ENCODE results near the gene PALLD.
A peak's percentile ranks its signal among the peaks of the same experiment; 100 is the strongest.

Gene PALLD

GRCh38 chr4:168642591-168642990, 145.7 kb downstream of the PALLD start:
- no peak for DNase-seq

- no peak for DNase-seq
Measured at GRCh38 chr4:168643111-168643795, 146.4 kb downstream of the PALLD start.

DNA sequence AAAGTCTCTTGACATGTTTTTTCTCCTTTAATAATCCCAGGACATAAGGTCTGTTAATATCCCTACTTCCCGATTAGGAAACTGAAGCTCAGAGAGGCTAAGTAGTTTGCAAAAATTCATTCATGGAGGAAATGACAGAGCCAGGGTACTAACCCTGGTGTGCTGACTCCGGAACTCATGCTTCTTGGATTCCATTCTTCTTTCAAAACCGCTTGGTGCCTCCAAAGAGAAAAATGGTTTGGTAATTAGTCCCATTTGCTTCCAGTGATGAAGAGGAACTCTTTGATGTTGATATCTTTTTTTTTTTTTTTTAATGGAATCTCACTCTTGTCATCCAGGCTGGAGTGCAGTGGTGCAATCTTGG, 146.9 kb downstream of the PALLD start:
- no peak for DNase-seq

DNA sequence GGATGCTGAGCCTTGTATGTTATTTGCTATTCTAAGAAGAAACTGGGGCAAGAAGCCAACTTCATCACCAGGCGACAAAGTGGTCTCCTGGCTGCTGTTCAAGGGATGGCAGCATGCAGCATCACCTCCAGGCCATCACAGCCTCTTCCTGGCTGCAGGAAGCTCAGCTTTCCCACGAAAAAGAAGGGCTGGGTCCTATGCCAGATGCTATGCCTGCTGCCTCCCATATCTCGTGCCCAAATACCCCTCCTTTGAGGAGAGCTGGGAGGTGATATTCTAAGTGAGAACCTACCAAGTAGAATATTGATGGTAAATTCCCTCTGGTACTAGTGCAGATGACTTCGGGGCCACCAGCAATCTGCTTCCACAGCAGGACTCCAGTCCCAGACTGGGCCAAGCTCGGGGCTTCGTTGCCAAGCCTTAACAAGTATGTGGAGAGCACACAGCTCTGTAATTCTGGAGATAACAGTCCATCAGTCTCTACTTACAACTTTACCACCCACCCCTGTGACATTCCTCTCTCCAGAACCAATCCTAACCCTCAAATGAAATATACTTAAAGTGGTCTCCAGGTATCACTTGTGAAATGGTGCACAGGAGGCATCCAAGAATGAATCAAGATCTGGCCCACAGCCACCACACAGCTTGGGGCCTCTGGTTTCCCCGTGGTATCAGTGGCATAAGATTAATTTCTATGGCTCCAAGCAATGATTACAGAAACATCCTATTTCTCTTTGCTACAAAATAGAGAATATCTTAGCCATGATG, 149.3 kb downstream of the PALLD start:
- DNase-seq = no peak

- no peak for DNase-seq
Measured at GRCh38 chr4:168647646-168648375, 151.0 kb downstream of the PALLD start.

- DNase-seq = no peak
Measured at GRCh38 chr4:168648494-168648893, 151.6 kb downstream of the PALLD start.

DNA sequence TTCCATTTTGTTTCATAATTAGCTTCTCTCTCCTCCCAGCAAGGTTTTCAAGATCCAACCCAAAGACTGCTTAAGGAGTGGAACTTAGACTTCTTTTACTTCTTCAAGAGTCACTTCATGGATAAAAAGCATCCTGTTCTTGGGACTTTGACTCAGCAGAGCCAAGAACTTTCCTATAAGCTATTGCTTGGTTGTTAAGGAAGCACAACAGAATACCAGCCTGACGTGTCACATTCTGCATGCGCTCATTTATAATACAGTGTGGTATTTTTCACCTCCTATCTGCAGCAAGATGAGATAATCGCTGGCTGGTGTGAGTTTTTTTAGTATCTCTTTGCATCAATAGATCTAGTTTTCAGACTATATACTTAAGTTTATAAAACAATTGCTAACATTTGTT, 152.1 kb downstream of the PALLD start:
- no peak for DNase-seq

GRCh38 chr4:168651374-168651773, 154.5 kb downstream of the PALLD start:
- DNase-seq = no peak

GRCh38 chr4:168651864-168652263, 155.0 kb downstream of the PALLD start:
- no peak for DNase-seq

DNA sequence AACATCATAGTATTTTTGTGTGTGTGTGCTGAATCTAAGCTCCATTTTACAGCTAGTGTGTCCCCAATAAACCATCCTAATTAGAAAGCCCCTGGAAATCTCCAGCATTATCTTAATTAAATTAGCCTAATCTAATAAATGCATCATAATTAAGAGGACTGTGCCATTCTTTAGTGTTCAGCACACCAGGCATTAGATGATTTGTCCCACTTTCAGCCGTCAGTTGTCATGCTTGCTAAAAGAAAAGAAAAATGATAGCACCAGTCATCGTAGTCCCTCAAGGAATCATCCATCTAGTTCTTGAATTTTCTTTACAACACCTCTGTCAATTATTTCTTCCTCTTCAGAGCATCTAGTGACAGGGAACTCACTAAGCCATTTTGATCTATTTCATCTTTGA, 155.9 kb downstream of the PALLD start:
- DNase-seq = no peak

GRCh38 chr4:168654104-168654847, 157.4 kb downstream of the PALLD start:
- DNase-seq = no peak

DNA sequence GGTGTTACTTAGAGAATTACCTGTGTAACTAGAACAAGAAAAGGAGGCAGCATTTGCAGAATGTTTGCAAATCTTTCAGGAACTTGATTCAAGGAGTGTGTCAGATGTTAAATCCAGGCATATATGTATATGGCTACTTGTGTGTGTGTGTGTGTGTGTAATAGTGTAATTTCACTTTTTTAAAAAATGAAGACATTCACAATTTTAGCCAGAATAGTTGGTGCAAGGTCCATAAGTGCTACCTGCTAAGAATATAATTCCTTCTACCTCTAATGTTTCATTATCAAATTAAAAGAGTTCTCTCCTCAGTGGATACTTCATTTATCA, 158.0 kb downstream of the PALLD start:
- DNase-seq = no peak

DNA sequence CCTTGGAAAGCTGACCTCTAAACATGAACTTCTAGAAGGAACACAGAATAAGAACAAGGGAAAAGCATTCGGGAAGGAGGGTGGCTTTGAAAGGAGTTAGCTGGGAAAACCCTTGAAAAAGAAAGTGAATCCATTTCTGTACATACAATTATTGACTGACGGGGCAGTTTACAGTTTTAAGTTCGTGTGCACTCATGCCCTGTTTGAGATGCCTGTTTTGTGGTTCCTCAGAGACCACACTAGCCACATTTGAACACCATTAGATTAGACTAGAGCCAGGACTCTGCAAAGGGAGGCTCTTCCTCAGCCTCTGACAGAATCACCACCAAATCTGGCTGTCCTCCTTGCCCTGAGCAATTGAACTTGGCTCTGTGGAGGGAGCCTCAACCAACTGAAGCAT, 158.3 kb downstream of the PALLD start:
- DNase-seq = no peak

- DNase-seq = peak in 2 of 56 donors; percentile 9 to 39
Measured at GRCh38 chr4:168656055-168656660, 159.3 kb downstream of the PALLD start.

DNA sequence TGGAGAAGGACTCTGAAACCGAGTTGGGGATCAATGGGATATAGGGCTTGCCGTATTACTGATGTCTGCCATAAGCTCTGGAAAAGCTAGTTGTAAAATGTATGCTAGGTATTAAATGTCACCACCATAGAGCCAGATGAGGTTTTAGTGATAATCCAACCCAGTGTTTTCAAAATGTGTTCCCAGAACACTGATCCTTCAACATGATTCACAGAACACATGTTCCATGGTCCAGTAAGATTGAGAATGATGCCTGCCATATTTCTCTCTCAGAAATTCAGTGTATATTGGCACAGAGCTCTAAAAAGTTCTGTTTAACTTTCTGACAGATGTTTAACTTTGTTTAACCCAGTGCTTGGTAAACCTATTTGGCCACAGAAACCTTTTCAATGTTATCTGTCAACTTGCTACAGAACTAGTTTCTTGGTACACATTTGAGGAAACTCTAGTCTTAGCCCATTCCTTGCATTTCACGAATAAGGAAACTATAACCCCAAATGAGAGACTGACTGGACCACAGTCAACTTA, 160.2 kb downstream of the PALLD start:
- no peak for DNase-seq

DNA sequence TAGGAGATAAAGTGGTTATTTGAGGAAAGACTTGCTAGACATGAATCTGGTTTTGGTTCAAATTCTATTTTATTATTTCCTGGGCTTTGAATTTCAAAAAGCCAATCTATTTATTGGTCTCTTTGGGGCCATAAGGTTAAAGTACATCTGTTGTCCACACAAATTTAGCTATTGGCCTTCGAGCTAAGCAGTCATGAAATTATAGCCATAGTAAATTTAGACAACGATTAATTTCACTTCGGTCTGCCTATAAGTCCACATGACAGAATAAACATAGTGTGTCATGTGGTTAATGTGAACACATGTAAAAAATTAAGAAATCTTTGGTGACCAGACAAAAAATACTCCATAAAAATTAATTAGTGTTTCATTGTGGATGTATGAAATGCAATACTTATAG, 161.9 kb downstream of the PALLD start:
- DNase-seq = no peak

DNA sequence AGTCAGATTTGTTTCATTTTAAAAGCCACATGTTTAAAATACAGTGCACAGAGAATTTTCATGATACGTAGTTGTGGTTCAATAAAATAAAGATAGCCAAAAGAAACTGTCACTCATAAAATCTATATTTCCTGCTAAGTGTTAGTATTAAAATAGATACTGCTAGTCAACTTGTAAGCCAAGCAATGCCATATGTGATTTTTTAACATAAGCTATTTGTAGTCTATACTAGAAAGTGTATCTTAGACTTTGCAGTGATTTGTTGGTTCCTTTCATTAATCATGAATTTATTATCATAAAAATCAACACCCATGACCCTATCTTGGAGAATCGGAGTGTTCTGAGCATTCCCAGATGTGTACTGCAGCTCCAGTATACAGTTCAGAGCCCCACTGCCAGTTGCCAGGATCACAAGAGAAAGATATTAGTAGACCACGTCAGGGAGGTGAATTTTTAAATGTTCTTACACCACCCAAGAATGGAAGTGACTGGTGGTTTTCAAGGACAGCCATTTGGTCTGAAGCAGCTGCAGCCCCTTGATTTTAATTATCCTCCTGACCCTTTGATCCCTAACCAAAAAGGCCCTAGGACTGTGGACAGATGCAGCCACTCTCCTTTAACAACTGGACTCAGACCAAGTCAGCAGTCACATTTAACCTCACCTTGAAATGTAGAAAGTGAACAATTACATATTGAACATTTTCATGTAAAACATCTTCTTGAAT, 163.1 kb downstream of the PALLD start:
- DNase-seq = no peak

DNA sequence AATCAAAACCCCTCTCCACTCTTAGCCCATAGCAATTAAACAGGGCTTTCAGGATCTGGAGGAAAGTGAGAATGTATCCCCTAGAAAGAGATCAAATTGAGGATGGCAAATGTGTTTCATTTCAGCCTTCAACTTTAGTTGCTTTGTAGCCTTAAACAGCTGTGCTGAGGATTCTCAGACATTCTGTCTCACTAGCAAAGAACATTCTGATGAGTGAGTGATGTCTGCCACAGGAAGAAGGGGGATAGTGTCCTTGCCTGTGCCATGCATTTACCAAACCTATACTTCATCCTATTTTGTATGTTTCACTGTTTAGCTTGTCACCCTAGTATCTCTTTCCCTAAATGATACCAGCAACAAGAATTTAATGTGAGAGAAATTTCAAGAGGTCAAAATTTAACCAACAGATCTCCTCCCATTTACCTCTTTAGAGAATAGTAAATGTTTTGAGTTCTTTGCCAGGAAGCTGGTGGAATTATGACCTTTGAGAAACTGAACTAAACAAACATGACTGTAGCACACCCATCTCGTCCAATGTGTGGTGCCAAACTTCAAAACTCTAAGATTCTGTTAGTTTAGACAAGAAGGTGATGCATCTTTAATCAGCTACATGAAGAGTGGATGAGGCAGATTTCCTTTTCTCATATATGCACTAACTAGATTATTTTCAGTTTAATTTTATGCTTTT, 165.6 kb downstream of the PALLD start:
- no peak for DNase-seq

DNA sequence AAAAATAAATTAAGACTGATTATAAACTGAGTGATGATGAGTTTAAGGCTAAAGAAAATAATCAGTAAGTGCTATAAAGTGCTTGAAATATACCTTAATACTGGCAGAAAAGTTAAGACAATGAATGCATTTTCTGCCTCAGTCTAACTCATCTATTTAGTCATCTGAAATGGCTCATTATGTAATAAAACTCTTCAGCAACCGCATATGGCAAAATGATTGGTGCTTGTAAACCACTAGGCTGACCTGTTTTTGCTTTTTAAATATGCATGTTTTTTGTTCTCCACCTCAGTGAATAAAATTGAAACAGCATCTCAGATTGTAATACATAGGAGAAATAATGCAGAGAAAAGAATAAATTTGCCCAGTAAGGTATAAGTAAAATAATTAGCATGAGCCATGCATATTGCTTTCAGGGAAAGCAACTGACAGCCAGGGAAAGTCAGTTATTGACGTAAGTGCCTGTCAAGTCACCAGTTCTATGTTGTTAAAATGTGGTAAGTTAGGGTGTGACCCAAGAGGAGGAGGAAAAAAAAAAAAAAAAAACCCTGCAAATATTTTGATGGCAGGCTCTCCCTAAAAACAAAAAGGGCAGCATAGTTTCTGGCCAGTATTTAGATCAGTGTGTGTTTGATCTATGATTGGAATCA, 167.5 kb downstream of the PALLD start:
- DNase-seq = no peak
